HT-29 (cell line): ENCODE measurements around the gene CALU. TPM values are rescaled to one million over a fixed set of nuclear protein-coding genes. Genes with fewer than 3 reads are reported as not detected.

Experiments used
- DNase-seq: peaks from one replicate; pipeline ENCODE4 v3.0.0-alpha.2; 2015; ENCODE audit warnings: low spot score
- total RNA-seq: library from RNA; depleted of rRNA; stranded (reverse); fragments of >200 nt; shearing (Covaris generic); gene quantifications from 2 replicates; pipeline ENCODE4 v1.2.3, GENCODE V29; 2014

Gene CALU
- total RNA-seq, 1 experiment from 2014 or later: 68.8 TPM

- DNase-seq: no peak
Observed at GRCh38 chr7:128724743-128725142, 14.4 kb upstream of the CALU start.

- DNase-seq: no peak
Observed at GRCh38 chr7:128725531-128725930, 13.6 kb upstream of the CALU start.

GRCh38 chr7:128726059-128726736 lies 13.0 kb upstream of the CALU start:
- no peak for DNase-seq

- DNase-seq: no peak
Observed at GRCh38 chr7:128726737-128727072, 12.5 kb upstream of the CALU start.

GRCh38 chr7:128727239-128727638 lies 11.9 kb upstream of the CALU start:
- DNase-seq: no peak

GRCh38 chr7:128728598-128728997 lies 10.6 kb upstream of the CALU start:
- DNase-seq: no peak

- no peak for DNase-seq
Observed at GRCh38 chr7:128729494-128729893, 9.7 kb upstream of the CALU start.

- no peak for DNase-seq
Observed at GRCh38 chr7:128731184-128731583, 8.0 kb upstream of the CALU start.

GRCh38 chr7:128732521-128733277 lies 6.5 kb upstream of the CALU start:
- no peak for DNase-seq

- no peak for DNase-seq
Observed at GRCh38 chr7:128733278-128733645, 5.9 kb upstream of the CALU start.

- no peak for DNase-seq
Observed at GRCh38 chr7:128734890-128735289, 4.3 kb upstream of the CALU start.

GRCh38 chr7:128735436-128735835 lies 3.7 kb upstream of the CALU start:
- no peak for DNase-seq

GRCh38 chr7:128737441-128737840 lies 1.7 kb upstream of the CALU start:
- no peak for DNase-seq

- peak; percentile 46 for DNase-seq
Observed at GRCh38 chr7:128737867-128738385, 1.2 kb upstream of the CALU start.

- DNase-seq: no peak
Observed at GRCh38 chr7:128738570-128739047, 550 bp upstream of the CALU start.

GRCh38 chr7:128739990-128740682 lies 977 bp downstream of the CALU start:
- no peak for DNase-seq

- DNase-seq: no peak
Observed at GRCh38 chr7:128740996-128741395, 1.8 kb downstream of the CALU start.

GRCh38 chr7:128741491-128741890 lies 2.3 kb downstream of the CALU start:
- DNase-seq: no peak

- no peak for DNase-seq
Observed at GRCh38 chr7:128742206-128742605, 3.0 kb downstream of the CALU start.

- no peak for DNase-seq
Observed at GRCh38 chr7:128743112-128743772, 4.1 kb downstream of the CALU start.

GRCh38 chr7:128744366-128744905 lies 5.3 kb downstream of the CALU start:
- no peak for DNase-seq

GRCh38 chr7:128745706-128746105 lies 6.5 kb downstream of the CALU start:
- no peak for DNase-seq
